K562 (cell line): ENCODE measurements around the gene TGOLN2. TPM values are rescaled to one million over a fixed set of nuclear protein-coding genes. Genes with fewer than 3 reads are reported as not detected.
A peak's percentile ranks its signal among the peaks of the same experiment; 100 is the strongest.

Experiments
- ATAC-seq: fragments of 200-7000 bp; cut with Tn5 transposase; 3 replicates; pipeline ENCODE4 v1.9.1; 2020; ENCODE audit warnings: moderate library complexity
- BruUV-seq: library from RNA; stranded (reverse); fragments of 400-500 nt; replicated peaks from 2 replicates; lab custom pipeline; 2021; lab: Mats Ljungman, UMichigan
- CTCF ChIA-PET: fragments of 300-600 bp; formaldehyde crosslinking; extraction: SDS; loops from one replicate; lab custom pipeline; 2021; ENCODE audit warnings: low intra/inter-chr PET ratio; lab: Yijun Ruan, JAX
- POLR2A ChIA-PET: fragments of 300-600, 350-650 bp; sonication (Branson Sonifier 250); formaldehyde crosslinking; extraction: SDS; loops from one replicate; lab custom pipeline; 2021; ENCODE audit warnings: antibody characterized with exemption, inconsistent platforms; lab: Yijun Ruan, JAX
- DNase-seq, 4 experiments: peaks; one replicate each; pipeline versions ENCODE4 v3.0.0 to v3.0.0-alpha.2; 2011 to 2018; ENCODE audit warnings: low spot score in 3 of 4, mixed read lengths in 3 of 4; ENCODE audit errors: extremely low read depth in 1 of 4
- FAIRE-seq: peaks from 2 replicates; lab custom pipeline; 2011; peaks lifted over from hg19 to GRCh38; lab: Jason Lieb, UNC
- H2AFZ ChIP-seq: 2 replicates; pipeline ENCODE4 v1.6.0; 2011; ENCODE audit warnings: low read depth, low read length, control low read depth, inconsistent platforms
- H3K27ac ChIP-seq: fragments of 200-600 bp; 3 replicates; pipeline ENCODE4 v1.8.0; 2011; ENCODE audit warnings: low read depth, mild to moderate bottlenecking, control low read depth, inconsistent platforms, low read length, moderate library complexity, mixed read lengths; ENCODE audit errors: extremely low read depth
- H3K27me3 ChIP-seq, 2 experiments: fragments of 300-600 bp in 1 of 2; 2 replicates in 1 of 2; 3 replicates in 1 of 2; pipeline versions ENCODE4 v1.6.0 to v1.8.0; 2011; ENCODE audit warnings: inconsistent platforms in 2 of 2, low read length in 2 of 2, mild to moderate bottlenecking in 1 of 2, mixed read lengths in 1 of 2, moderate library complexity in 1 of 2; ENCODE audit not compliant: control insufficient read depth in 2 of 2, insufficient read depth in 2 of 2
- H3K36me3 ChIP-seq: fragments of 300-600 bp; 3 replicates; pipeline ENCODE4 v1.8.0; 2011; ENCODE audit warnings: mild to moderate bottlenecking, low read length, inconsistent platforms; ENCODE audit not compliant: control insufficient read depth, insufficient read depth
- H3K4me1 ChIP-seq, 2 experiments: fragments of 200-600 bp in 1 of 2; replicated peaks in 1 of 2; 2 replicates in 1 of 2; 3 replicates in 1 of 2; pipeline versions ENCODE4 v1.5.1 to v1.8.0; 2011; ENCODE audit warnings: inconsistent platforms in 2 of 2, low read length in 2 of 2, mild to moderate bottlenecking in 1 of 2, mixed read lengths in 1 of 2, moderate library complexity in 1 of 2; ENCODE audit not compliant: control insufficient read depth in 2 of 2, insufficient read depth in 2 of 2
- H3K4me2 ChIP-seq: 2 replicates; pipeline ENCODE4 v1.6.1; 2011; ENCODE audit warnings: low read length, control low read depth, inconsistent platforms, mixed read lengths; ENCODE audit not compliant: insufficient read depth
- H3K4me3 ChIP-seq: fragments of 200-600 bp; sonication (generic), shearing (Covaris generic); 2 replicates; pipeline ENCODE4 v1.5.1; 2016; ENCODE audit warnings: control low read depth, inconsistent platforms
- H3K79me2 ChIP-seq: fragments of 200-600 bp; 3 replicates; pipeline ENCODE4 v1.8.0; 2011; ENCODE audit warnings: low read length, inconsistent platforms; ENCODE audit not compliant: control insufficient read depth, insufficient read depth
- H3K9ac ChIP-seq, 2 experiments: 2 replicates each; pipeline versions ENCODE4 v1.6.0 to v1.6.1; 2011; ENCODE audit warnings: low read depth in 2 of 2, low read length in 2 of 2, control low read depth in 1 of 2, inconsistent platforms in 1 of 2, mild to moderate bottlenecking in 1 of 2, mixed read lengths in 1 of 2; ENCODE audit not compliant: insufficient read depth in 1 of 2
- H3K9me1 ChIP-seq: one replicate; pipeline ENCODE4 v1.6.0; 2011; ENCODE audit warnings: inconsistent platforms, mild to moderate bottlenecking, low read length, moderate library complexity; ENCODE audit not compliant: control insufficient read depth, insufficient read depth
- H3K9me3 ChIP-seq: replicated peaks from 2 replicates; pipeline ENCODE4 v1.5.1; 2011; ENCODE audit warnings: low read depth, low read length, inconsistent platforms; ENCODE audit not compliant: control insufficient read depth, insufficient read depth
- H4K20me1 ChIP-seq: replicated peaks from 2 replicates; pipeline ENCODE4 v1.6.1; 2011; ENCODE audit warnings: low read length, inconsistent platforms, mixed read lengths; ENCODE audit not compliant: control insufficient read depth, insufficient read depth
- KAT2B ChIP-seq: IDR thresholded peaks from one replicate; pipeline ENCODE4 v1.6.1; 2012; ENCODE audit warnings: low read depth, mild to moderate bottlenecking, control low read depth, inconsistent platforms, low read length, moderate library complexity
- LCOR ChIP-seq: sonication (generic); formaldehyde crosslinking; IDR thresholded peaks from 2 replicates; pipeline ENCODE4 v1.8.0; 2022; ENCODE audit warnings: mild to moderate bottlenecking, missing genetic modification reagents
- NFIC ChIP-seq: fragments of 450-650 bp; IDR thresholded peaks from 2 replicates; pipeline ENCODE4 v1.6.1; 2017; ENCODE audit warnings: mild to moderate bottlenecking, inconsistent platforms
- PRDM10 ChIP-seq: fragments of 450-650 bp; IDR thresholded peaks from 2 replicates; pipeline ENCODE4 v1.6.1; 2018; ENCODE audit not compliant: partially characterized antibody
- SPI1 ChIP-seq: IDR thresholded peaks from 2 replicates; pipeline ENCODE4 v1.6.1; 2011; ENCODE audit warnings: low read depth, low read length, control low read depth, borderline replicate concordance
- ZNF239 ChIP-seq: fragments of 250-450 bp; sonication (Bioruptor Pico); IDR thresholded peaks from 2 replicates; pipeline ENCODE4 v1.4.0; 2020; ENCODE audit warnings: mild to moderate bottlenecking
- ZNF277 ChIP-seq: fragments of 250-450 bp; sonication (Bioruptor Pico); IDR thresholded peaks from 2 replicates; pipeline ENCODE4 v1.8.0; 2022; ENCODE audit warnings: inconsistent platforms, mild to moderate bottlenecking, moderate library complexity, borderline replicate concordance
- WGBS: fragments of 100-300 bp; shearing (Covaris generic); methylation state at CpG from one replicate; pipeline ENCODE4 v1.1.6; 2016; ENCODE audit warnings: low coverage, mixed read lengths; ENCODE audit not compliant: insufficient coverage; ENCODE audit errors: missing lambda C conversion rate; 5-methylcytosine and 5-hydroxymethylcytosine counted together
- in situ Hi-C: fragments of 300-500 bp; cut with MboI; formaldehyde crosslinking; loops from 4 replicates; pipeline ENCODE4 v1.15.0; 2018; ENCODE audit warnings: inconsistent platforms, mixed read lengths
- intact Hi-C: fragments of 100-400 bp; cut with micrococcal nuclease; formaldehyde crosslinking; loops from 2 replicates; pipeline ENCODE4 v1.14.2; 2022
- polyA plus RNA-seq, 8 experiments: library from polyadenylated mRNA; depleted of rRNA in 4 of 8; stranded (reverse) in 5 of 8; unstranded in 3 of 8; fragments of >200 nt; fragmentation: Nextera tagmentation in 2 of 8; fragmentation: Illumina TruSeq in 1 of 8; extraction: Ambion mirVana in 2 of 8; extraction: Trizol in 1 of 8; gene quantifications; 2 replicates each; pipeline versions ENCODE4 v1.2.1 to v1.2.3, GENCODE V29; 2011 to 2014; ENCODE audit warnings: inconsistent platforms in 1 of 8, missing spikeins in 1 of 8
- total RNA-seq, 7 experiments: library from RNA; depleted of rRNA in 6 of 7; stranded (reverse); fragments of >200 nt in 6 of 7; fragmentation: Illumina TruSeq in 2 of 7; extraction: Trizol in 2 of 7; gene quantifications; 2 replicates each; pipeline versions ENCODE4 v1.2.1 to v1.2.3, GENCODE V29; 2011 to 2021; ENCODE audit warnings: low replicate concordance in 1 of 7

Gene TGOLN2
- total and polyA plus RNA-seq, 9 of the 15 experiments (the other 6 are each of a cell fraction or from before 2014, with no cell fraction given): 13.0 to 66.5 (median 35.9) TPM

- no peak for DNase-seq
Measured at GRCh38 chr2:85309699-85310321, 18.0 kb downstream of the TGOLN2 start.

More at GRCh38 chr2:85309699-85310321, 18.0 kb downstream of the TGOLN2 start:
- POLR2A ChIA-PET: interaction anchor here (0.6 to 1.5 kb wide), 4 partner anchors 9 to 1465 kb away, joined by 3 to 11 read pairs (median 4); partner anchors contain the start of gene TGOLN2
- WGBS: 45% methylated on average over 16 of the region's 19 CpGs
- Histone ChIP-seq H3K9ac (peak overlapping the region in 1 of 2 experiments; percentile 56; a peak in 1 of 4 replicates), H3K27ac (no peak overlapping the region), H4K20me1 (no peaks in the 10 kb centered on the region; the same call in none of the 2 replicates), H3K27me3 (peaks cover 4 to 14% of the 10 kb centered on the region in 2 experiments; a peak in 4 of 5 replicates), H3K9me1 (no peaks in the 10 kb centered on the region), H3K4me2 (no peak overlapping the region), H3K4me1 (peaks cover 9 to 22% of the 10 kb centered on the region in 2 experiments; a peak in 4 of 5 replicates), H2AFZ (no peak overlapping the region), H3K4me3 (no peak overlapping the region), H3K79me2 (no peaks in the 10 kb centered on the region), H3K9me3 (no peaks in the 10 kb centered on the region), H3K36me3 (peaks cover 3% of the 10 kb centered on the region; the same call in 1 of the 3 replicates)
- TF ChIP-seq NFIC (0 out of 2 replicates have a peak, but pooled peaks have one; percentile 12), KAT2B (no peak), LCOR (no peak), SPI1 (peak; percentile 52; the same call in 1 of the 2 replicates), PRDM10 (no peak), ZNF277 (CRISPR knock-in tag) (no peak), ZNF239 (CRISPR knock-in tag) (no peak)
- no peak for ATAC-seq
- FAIRE-seq: no peak
- intact Hi-C loops (no loop called here), in situ Hi-C loops (loop anchor here (10.0 kb wide), 1 partner anchor 385 kb away; no protein-coding TSS in a partner anchor)
- BruUV-seq: no TSS peak
- CTCF ChIA-PET: no interaction called here
